ENCODE results near the gene CNPY4.
"Not testable (repeated sequence)": the region's sequence is repeated elsewhere in the genome, so short reads cannot be mapped to it uniquely, and the experiment has no call there.

CNPY4 gene

DNA sequence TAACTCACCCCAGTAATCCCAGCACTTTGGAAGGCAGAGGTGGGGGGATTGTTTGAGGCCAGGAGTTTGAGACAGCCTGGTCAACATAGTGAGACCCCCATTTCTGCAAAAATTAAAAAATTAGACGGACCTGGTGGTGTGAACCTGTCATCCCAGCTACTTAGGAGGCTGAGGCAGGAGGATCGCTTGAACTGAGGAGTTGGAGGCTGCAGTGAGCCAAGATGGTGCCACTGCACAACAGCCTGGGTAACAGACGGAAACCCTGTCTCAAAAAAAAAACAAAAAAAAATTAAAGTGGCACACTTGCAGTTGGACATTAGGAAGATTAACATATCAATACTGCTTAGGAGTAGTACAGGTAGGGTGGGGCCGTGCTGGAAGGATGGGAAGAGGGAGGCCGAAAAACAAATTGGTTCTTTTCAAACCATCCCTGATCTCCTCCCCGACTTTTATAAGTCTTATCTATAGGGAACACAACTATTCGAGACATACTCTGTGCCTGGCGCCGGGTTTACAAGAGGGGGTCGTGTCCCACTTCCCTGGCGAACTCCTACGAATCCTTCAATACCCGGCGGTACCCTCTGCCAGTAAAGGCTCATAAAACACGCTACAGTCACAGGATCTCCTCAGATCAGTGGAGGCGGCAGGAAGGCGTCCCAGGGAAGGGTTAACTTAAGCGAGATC lies 904 bp upstream of the CNPY4 start:
- no peak for DNase-seq (ENCODE audit: low read depth in 2 of 3, low spot score in 1 of 3)

DNA sequence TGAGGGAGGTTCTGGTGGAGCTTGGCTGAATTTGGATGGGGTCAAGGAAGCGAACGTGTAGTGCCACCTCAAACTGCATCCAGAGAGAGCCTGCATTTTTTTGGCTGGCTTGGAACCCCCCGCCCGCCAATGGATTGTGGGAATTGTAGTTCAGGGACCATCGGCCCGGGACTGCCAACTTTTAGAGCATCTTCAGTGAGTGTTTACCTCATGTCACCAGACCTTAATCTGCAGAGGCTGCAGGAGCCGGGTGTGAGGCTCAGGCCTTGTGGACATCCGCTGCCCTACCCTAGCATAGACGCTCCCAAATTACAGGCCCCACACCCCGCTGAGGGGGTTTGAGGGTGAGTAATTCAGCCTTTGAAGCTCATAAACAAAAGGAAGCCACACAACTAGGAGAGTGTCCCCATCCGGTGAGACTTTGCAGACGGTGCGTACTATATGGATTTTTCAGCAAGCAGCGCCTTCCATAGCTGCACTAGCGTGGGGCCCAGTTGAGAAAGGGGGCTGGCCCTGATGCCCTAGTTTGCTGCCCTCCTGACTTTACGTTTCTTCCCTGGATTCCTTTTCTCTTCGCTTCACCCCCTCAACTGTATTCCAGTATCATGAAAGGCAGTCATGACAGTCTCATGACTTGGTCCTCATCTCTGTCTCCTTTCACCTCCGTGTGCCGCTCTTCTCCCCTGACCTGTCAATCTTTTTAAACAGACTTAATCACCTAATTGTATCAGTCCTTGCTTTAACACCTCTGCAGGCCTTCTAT lies 717 bp downstream of the CNPY4 start:
- DNase-seq (ENCODE audit: low read depth in 2 of 3, low spot score in 1 of 3): peak in 2 of 3 donors; percentile 50 to 60

DNA sequence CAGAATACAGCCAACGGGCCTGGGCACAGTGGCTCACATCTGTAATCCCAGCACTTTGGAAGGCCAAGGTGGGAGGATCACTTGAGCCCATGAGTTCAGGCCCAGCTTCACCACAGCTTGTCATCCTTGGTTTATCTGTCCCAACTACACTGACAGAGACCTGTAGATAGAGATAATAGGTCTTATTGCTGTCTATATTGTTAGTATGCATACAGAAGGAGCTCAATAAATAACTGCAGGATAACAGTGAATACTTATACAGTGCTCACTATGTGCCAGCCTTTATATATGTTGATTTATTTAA lies 1.3 kb downstream of the CNPY4 start:
- no peak for DNase-seq (ENCODE audit: low read depth in 2 of 3, low spot score in 1 of 3)

DNA sequence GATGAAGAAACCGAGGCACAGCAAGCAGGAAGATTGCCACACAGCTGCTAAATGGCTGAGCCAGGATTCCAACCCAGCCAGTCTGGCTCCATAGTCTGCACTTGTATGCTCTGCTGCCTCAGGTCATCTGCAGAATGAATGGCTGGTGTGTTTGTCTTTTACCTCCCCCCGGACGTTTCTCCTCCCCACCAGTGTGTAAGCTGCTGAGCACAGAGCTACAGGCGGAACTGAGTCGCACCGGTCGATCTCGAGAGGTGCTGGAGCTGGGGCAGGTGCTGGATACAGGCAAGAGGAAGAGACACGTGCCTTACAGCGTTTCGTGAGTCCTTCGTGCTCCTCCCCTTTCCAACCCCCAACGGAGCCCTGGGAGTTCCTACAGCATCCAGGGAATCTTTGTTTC lies 2.6 kb downstream of the CNPY4 start:
- no peak for DNase-seq (ENCODE audit: low read depth in 2 of 3, low spot score in 1 of 3)

DNA sequence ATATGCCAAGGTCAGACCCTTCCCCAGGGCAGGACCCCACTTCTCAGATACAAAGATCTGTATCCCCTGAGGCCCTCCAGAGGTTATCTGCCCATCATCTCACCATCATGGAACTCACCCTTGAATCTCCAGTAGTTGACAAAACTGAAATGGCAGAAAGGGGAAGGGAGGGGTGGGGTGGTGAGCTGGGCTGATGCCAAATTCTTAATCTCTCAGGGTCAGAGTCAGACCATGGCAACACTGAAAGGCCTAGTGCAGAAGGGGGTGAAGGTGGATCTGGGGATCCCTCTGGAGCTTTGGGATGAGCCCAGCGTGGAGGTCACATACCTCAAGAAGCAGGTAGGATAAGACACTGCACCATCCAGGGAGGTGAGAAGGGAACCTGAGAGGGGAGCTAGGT lies 3.1 kb downstream of the CNPY4 start:
- no peak for DNase-seq (ENCODE audit: low read depth in 2 of 3, low spot score in 1 of 3)

DNA sequence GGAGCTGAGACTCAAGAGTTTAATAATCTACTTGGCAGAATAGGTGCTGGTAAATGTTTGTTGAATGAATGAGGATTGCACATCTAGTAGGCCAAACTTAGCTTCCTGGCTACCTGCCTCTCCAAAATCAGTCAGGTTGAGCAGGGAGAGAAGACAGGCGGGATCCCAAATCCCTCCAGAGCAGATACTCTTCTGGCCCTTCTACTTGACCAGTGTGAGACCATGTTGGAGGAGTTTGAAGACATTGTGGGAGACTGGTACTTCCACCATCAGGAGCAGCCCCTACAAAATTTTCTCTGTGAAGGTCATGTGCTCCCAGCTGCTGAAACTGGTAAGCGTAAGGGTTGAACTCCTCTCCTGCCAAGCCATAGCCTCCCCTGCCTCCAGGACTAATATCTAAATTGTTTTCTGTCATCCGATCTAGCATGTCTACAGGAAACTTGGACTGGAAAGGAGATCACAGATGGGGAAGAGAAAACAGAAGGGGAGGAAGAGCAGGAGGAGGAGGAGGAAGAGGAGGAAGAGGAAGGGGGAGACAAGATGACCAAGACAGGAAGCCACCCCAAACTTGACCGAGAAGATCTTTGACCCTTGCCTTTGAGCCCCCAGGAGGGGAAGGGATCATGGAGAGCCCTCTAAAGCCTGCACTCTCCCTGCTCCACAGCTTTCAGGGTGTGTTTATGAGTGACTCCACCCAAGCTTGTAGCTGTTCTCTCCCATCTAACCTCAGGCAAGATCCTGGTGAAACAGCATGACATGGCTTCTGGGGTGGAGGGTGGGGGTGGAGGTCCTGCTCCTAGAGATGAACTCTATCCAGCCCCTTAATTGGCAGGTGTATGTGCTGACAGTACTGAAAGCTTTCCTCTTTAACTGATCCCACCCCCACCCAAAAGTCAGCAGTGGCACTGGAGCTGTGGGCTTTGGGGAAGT lies 5.1 kb downstream of the CNPY4 start:
- no peak for DNase-seq (ENCODE audit: low read depth in 2 of 3, low spot score in 1 of 3)

DNA sequence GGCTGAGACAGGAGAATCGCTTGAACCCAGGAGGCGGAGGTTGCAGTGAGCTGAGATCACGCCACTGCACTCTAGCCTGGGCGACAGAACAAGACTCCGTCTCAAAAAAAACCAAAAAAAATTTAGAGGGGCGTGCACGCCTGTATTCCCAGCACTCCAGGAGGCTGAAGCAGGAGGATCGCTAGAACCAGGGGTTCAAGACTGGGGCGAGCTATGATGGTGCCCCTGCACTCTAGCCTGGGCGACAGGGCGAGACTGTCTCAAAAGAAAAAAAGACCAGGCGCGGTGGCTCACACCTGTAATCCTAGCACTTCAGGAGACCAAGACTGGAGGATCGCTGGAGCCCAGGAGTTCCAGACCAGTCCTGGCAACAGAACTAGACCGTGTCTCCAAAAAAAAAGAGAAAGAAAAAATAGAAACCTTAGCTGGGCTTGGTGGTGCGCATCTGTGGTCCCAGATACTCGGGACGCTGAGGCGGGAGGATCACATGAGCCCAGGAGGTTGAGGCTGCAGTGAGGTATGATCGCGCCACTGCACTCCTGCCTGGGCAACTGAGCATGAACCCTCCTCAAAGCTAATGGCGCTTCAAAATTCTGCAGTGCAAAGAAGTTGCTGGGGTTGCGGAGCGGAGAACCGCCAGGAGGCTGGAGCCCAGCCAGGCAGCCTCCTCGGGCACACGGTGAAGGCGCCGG lies 7.0 kb downstream of the CNPY4 start:
- no peak for DNase-seq (ENCODE audit: low read depth in 2 of 3, low spot score in 1 of 3)

DNA sequence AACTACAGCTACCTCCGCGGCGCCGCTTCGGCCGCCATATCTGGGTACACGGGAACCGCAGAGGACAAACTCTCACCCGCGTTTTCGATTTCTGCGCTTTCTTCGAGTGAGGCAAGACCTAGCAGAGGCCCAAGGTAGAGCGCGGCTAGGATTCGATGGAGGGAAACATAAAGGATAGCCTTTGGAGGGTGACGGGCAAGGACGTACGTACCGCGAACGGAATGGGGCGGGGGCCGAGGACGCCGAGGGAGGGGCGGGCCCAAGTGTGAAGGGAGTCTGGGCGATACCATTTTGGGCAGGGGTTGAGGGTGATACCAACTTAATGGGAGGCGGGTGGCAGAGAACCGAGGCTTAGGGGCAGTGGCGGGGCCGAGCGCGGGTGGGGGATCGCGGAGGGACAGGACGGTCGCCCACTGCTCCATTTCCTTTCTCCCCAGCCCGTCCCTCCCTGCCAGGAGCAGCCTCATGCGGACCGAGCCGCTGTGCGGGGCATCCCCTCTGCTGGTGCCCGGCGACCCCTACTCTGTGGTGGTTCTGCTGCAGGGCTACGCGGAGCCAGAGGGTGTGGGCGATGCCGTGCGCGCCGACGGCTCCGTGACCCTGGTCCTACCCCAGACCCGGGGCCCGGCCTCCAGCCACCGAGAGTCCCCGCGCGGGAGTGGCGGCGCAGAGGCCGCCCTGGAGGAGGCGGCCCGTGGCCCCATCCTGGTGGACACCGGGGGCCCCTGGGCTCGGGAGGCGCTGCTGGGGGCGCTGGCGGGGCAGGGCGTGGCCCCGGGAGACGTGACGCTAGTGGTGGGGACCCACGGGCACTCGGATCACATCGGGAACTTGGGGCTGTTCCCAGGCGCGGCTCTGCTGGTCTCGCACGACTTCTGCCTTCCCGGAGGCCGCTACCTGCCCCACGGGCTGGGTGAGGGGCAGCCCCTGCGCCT lies 7.8 kb downstream of the CNPY4 start, which contains the start of gene MBLAC1:
Gene MBLAC1, plus strand, starts transcription at position 37 of the 935 bp plus-strand sequence. Its CDS starts 429 bp downstream, at position 466.
- DNase-seq (ENCODE audit: low read depth in 2 of 3, low spot score in 1 of 3): peak; percentile 84 to 95 (median 86)

DNA sequence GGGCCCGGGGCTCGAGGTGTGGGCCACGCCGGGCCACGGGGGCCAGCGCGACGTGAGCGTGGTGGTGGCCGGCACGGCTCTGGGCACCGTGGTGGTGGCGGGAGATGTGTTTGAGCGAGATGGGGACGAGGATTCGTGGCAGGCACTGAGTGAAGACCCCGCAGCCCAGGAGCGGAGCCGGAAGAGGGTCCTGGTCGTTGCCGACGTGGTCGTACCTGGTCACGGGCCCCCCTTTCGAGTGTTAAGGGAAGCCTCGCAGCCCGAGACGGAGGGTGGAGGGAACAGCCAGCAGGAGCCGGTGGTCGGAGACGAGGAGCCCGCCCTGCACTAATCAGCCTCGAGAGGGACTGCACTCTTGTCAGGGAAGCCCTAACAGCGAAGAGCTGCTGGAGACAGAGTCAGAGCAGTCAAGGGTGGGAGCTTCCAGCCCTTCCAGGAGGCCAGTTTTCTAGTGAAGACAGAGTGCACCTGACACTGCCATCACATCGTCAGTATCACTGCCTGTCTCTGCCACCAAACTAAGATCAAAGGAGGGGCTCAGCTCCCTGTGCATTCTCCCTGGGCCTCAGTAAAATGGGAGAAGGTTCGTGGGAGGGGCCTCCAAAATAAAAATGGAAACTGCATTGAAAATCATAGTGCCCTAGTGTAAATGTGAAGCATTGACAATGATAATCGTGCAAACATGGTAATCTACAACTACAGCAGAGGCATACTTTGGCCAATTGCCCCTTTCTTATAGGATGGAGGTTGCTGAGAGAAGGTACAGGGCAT lies 8.6 kb downstream of the CNPY4 start:
- DNase-seq (ENCODE audit: low read depth in 2 of 3, low spot score in 1 of 3): no peak

DNA sequence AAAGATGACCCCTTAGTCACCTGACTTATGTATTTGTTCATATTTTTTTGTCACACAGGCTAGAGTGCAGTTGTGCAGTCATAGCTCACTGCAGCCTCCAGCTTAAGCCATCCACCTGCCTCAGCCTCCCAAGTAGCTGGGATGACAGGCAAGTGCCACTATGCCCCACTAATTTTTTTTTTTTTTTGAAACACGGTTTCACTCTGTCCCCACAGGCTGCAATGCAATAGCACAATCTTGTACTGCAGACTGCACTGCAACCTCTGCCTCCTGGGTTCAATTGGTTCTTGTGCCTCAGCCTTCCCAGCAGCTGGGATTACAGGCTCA lies 9.2 kb downstream of the CNPY4 start:
- no peak for DNase-seq (ENCODE audit: low read depth in 2 of 3, low spot score in 1 of 3)

DNA sequence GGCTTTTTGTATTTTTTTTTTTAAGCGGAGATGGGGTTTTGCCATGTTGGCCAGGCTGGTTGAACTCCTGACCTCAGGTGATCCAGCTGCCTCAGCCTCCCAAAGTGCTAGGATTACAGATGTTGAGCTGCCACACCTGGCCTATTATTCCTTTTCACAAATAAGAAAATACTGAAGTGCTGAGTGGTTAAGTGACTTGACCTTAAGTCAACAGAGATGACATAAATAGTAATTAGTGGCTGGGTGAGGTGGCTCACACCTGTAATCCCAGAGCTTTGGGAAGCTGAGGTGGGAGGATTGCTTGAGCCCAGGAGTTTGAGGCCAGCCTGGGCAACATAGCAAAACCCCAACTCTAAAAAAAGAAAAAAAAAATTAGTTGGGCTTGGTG lies 10.8 kb downstream of the CNPY4 start:
- DNase-seq (ENCODE audit: low read depth in 2 of 3, low spot score in 1 of 3): not testable (repeated sequence)

DNA sequence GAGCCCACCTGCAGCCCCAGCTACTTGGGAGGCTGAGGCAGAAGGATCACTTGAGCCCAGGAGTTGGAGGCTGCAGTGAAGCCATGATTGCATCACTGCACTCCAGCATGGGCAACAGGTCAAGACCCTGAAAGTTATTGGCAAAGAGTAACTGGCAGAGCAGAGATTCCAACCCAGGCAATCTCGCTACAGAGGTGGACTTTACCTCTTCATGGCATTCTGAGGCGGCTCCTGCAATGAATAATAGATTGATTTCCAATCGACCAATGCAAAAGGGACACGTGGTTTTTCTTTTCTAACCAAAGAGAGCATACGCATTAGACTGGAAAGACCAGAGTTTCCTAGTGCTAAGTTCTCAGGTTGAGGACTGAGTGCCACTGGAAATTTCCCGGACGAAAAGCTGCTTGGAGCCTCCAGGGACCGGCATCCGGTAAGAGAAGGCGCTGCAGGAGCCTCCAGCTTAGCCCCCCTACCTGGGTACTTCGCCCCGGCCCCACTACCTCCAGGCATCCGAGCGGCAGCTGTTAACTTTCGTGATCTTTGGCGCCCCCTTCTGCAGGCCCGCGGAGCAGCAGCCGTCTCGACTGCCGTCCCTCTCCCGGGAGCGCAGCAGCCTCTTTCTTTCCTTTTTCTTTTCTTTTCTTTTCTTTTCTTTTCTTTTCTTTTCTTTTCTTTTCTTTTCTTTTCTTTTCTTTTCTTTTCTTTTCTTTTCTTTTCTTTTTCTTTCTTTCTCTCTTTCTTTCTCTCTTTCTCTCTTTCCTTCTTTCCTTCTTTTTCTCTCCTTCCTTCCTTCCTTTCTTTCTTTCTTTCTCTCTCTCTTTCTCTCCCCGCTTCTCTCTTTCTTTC lies 11.4 kb downstream of the CNPY4 start:
- DNase-seq (ENCODE audit: low read depth in 2 of 3, low spot score in 1 of 3): peak; percentile 68 to 96 (median 75)

DNA sequence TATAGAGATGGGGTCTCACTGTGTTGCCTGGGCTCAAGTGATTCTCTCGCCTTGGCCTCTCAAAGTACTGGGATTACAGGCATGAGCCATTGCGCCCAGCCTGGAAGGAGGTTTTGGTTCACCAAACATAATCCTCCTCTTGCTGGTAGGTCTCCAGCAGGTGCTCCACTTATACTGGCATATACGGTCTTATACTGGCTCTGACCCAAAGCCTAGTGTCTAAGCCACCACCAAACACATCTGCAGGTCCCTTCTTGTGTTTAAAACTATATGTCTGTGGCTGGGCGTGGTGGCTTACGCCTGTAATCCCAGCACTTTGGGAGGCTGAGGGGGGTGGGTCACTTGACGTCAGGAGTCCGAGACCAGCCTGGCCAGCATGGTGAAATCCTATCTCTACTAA lies 12.7 kb downstream of the CNPY4 start:
- no peak for DNase-seq (ENCODE audit: low read depth in 2 of 3, low spot score in 1 of 3)

DNA sequence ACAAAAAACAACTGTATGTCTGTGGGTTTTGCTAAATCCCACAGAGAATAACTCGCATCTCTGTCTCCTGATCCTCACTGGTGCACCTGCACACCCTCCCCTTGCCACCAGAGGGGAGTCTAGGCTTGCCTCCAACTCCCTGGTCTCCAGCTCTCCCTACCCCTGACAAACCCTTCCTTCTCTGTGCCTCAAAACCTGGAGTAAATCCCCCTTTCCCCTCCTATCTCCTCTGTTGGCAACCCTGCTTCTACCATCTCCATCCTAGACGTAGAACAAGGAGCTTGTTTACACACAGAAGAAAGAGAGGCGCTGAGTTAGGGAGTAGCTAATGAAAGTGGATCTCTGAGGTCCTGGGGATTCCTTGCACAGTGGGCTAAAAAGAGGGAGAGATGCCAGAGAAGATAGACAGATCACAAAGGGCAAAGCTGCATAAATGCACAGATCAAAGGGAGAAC lies 13.3 kb downstream of the CNPY4 start:
- DNase-seq (ENCODE audit: low read depth in 2 of 3, low spot score in 1 of 3): peak in 2 of 3 donors; percentile 44 to 50

DNA sequence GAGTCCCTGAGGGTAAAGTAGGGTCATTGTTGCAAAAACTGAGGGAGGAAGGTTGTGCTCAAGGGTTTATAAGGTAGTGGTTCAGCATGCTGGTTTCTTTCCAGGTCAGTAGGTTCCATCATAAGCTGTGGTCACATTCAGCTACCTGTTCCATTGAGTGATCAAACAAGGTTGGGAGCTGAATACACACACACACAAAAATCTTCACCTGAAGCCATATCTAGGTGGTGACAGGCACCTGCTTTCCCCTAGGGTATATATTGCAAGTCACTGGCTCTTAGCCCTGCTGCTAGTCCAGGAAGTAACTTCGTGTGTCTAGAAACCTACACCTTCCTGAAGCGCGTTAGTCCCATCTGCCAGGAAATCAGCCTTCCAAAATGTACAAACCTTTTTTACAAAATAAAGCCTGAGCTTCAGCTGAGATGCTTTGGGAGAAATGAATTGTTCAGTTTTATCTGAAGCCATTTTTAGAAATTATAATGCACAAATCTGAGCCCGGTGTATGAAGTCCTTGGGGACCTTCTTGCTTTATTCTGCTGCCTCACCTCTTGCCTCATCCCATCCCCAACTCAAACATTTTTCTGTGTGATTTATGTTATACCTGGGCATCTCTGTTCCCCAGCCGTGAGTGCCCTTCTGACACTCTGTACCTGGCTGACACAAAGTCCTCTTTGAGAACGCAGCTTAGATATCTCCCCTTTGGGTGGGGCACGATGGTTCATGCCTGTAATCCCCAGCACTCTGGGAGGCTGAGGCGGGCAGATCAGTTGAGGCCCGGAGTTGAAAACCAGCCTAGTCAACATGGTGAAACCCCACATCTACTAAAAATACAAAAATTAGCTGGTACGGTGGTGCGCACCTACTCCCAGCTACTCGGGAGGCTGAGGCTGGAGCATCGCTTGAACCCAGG lies 18.7 kb downstream of the CNPY4 start:
- DNase-seq (ENCODE audit: low read depth in 2 of 3, low spot score in 1 of 3): no peak

DNA sequence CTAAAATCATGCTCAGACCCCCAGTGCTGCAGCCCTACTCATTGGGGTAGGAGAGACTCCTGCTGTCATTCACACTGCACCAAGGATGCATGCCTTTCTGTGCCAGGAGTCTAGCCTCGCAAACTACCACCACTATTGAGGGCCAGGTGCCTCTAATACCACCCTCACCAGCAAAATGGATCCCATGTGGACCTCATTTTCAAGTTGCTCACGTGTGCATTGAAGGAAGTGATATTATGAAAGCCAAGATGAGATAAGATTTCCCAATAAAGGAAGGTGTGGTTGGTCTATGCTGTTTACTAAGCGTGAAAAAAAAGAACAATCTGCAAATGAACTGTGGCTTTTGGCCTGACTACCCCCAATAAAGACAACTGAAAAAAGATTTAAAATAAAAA lies 22.1 kb downstream of the CNPY4 start:
- DNase-seq (ENCODE audit: low read depth in 2 of 3, low spot score in 1 of 3): no peak

DNA sequence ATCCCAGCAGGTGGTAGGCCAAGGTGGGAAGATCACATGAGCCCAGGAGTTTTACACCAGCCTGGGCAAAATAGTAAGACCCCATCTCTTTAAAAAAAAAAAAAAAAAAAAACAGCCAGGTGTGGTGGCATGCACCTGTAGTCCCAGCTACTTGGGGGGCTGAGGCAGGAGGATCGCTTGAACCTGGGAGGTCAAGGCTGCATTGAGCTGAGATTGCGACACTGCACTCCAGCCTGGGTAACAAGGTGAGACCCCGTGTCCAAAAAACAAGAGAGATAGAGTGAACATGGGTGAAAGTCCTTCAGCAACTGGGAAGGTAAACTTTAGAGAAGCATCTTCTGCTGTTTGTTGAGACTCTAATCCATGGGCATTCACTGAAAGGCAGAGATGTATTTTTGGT lies 23.0 kb downstream of the CNPY4 start:
- no peak for DNase-seq (ENCODE audit: low read depth in 2 of 3, low spot score in 1 of 3)
